ENCODE data around the gene GPR156.

The GPR156 gene

DNA sequence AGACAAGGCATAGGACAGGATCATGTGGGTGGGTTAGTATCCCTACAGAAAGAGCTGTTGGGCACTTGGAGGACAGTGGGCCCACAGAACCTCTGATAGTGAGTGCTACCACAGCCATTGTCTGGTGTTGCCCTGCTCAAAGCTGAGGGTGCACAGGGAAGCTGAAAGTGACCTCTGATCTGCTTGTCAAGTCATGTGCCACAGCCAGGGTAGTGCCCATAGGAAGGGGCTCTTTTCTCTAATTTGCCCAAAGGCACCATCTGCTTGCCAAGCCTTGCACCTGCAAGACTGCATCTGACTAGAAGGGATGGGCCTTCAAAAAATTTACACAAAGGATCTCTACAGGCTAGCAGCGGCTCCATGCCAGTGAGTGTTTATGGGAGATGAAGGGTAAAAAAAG is 103.4 kb downstream of the GPR156 start:
- DNase-seq (ENCODE audit: insufficient read length, low spot score) (no peak), FAIRE-seq (no peak)
- TF ChIP-seq CTCF (IDR thresholded peaks at IDR 0.05; ENCODE audit: insufficient read depth, missing control alignments), result no peak

GRCh38 chr3:120180731-120181412 is 104.2 kb downstream of the GPR156 start:
- no peak for TF ChIP-seq CTCF (IDR thresholded peaks at IDR 0.05; ENCODE audit: insufficient read depth, missing control alignments)
- DNase-seq (ENCODE audit: insufficient read length, low spot score) (no peak), FAIRE-seq (no peak)

- FAIRE-seq (no peak), DNase-seq (ENCODE audit: insufficient read length, low spot score) (no peak)
- no peak for TF ChIP-seq CTCF (IDR thresholded peaks at IDR 0.05; ENCODE audit: insufficient read depth, missing control alignments)
These were observed 107.2 kb downstream of the GPR156 start for GRCh38 chr3:120177707-120178306.

- FAIRE-seq (no peak), DNase-seq (ENCODE audit: insufficient read length, low spot score) (no peak)
- TF ChIP-seq CTCF (IDR thresholded peaks at IDR 0.05; ENCODE audit: insufficient read depth, missing control alignments), result no peak
These were observed 107.9 kb downstream of the GPR156 start for GRCh38 chr3:120177151-120177550.

GRCh38 chr3:120174811-120175539 is 110.0 kb downstream of the GPR156 start:
- no peak for FAIRE-seq
- DNase-seq (ENCODE audit: insufficient read length, low spot score), result no peak
- TF ChIP-seq CTCF (IDR thresholded peaks at IDR 0.05; ENCODE audit: insufficient read depth, missing control alignments), result no peak

GRCh38 chr3:120173056-120173675 is 111.9 kb downstream of the GPR156 start:
- no peak for TF ChIP-seq CTCF (IDR thresholded peaks at IDR 0.05; ENCODE audit: insufficient read depth, missing control alignments)
- FAIRE-seq (no peak), DNase-seq (ENCODE audit: insufficient read length, low spot score) (no peak)
